ENCODE data around the gene ARHGAP18. TPM values are rescaled to one million over a fixed set of nuclear protein-coding genes. Genes with fewer than 3 reads are reported as not detected.

The ARHGAP18 gene
- total RNA-seq, 1 donor, result 47.1 TPM

DNA sequence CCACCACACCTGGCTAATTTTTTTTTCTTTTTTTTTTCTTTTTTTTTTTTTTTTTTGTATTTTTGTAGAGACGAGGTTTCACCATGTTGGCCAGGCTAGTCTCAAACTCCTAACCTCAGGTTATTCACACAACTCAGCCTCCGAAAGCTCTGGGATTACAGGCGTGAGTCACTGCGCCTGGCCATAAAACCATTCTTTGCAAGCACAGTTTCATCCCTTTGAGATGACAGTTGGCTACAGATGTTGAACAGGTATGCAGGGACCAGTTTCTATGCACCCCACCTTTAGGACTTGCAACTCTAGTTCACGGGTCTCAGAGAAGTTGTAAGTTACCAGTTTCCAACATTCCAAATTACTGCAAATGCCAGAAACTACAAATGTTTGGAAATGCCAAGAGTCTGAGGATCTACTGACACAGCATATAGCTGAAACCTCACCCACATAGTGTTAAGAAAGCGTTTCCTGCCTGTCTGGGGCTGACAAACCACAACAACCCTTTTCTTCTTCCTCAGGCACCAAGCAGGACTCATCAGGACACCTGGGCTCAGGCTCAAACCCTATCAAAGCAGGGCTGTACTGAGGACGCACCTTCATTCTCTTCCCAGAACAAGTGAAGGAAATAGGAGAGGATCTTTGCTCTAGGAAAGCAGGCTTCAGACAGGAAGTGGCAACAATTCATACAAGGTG lies 22.9 kb downstream of the ARHGAP18 start:
- no peak overlapping the region for H3K4me3 ChIP-seq (ENCODE audit: low read depth, low read length)
- DNase-seq (ENCODE audit: low read depth), result peak; percentile 73
- TF ChIP-seq, protein P1, sequence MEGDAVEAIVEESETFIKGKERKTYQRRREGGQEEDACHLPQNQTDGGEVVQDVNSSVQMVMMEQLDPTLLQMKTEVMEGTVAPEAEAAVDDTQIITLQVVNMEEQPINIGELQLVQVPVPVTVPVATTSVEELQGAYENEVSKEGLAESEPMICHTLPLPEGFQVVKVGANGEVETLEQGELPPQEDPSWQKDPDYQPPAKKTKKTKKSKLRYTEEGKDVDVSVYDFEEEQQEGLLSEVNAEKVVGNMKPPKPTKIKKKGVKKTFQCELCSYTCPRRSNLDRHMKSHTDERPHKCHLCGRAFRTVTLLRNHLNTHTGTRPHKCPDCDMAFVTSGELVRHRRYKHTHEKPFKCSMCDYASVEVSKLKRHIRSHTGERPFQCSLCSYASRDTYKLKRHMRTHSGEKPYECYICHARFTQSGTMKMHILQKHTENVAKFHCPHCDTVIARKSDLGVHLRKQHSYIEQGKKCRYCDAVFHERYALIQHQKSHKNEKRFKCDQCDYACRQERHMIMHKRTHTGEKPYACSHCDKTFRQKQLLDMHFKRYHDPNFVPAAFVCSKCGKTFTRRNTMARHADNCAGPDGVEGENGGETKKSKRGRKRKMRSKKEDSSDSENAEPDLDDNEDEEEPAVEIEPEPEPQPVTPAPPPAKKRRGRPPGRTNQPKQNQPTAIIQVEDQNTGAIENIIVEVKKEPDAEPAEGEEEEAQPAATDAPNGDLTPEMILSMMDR (IDR thresholded peaks at IDR 0.05; ENCODE audit: insufficient read depth, low read depth, low read length), result no peak

DNA sequence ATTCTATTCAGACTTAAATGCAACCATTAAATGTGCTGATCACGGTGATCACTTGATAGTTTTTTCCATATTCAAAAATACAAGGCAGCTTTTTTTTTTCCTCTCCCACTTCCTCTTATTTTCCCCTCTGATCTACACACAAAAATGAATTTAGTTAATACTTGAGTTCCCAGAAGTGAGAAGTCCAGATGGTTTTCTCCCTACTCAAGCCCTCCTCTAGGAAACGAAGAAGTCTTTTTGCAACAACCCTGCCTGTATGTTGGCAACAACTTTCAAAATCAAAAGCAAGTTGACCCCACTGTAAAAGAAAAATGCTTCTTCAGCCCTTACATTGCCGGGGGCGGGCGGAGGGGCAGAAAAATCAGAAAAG lies 24.3 kb downstream of the ARHGAP18 start:
- H3K4me3 ChIP-seq (ENCODE audit: low read depth, low read length), result no peak overlapping the region
- TF ChIP-seq, protein P1 (IDR thresholded peaks at IDR 0.05; ENCODE audit: insufficient read depth, low read depth, low read length), result no peak
- no peak for DNase-seq (ENCODE audit: low read depth)

DNA sequence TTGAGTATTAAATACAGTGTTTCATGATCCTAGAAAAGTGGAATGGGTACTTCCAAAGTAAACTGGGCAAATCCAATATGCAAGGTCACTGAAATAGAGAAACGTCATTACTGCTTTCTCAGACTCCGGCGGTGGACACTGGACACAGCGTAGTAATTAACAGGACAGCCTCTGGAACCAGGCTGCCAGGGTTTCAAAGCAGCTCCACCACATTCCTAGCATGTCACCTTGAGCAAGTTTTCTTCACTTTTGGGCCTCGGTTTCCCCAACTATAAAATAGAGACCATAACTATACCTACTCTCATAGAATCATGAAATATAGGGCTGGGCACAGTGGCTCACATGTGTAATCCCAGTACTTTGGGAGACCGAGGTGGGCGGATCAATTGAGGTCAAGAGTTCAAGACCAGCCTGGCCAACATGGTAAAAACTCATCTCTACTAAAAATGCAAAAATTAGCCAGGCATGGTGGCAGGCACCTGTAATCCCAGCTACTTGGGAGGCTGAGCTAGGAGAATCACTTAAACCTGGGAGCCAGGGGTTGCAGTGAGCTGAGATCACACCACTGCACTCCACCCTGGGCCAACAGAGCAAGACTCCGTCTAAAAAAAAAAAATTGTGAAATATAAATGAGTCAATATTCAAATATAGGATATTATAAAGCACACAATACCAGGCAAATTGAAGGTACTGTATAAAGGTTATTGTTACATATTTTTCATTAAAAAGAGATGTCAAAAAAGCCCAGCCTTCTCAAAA lies 24.9 kb downstream of the ARHGAP18 start:
- H3K4me3 ChIP-seq (ENCODE audit: low read depth, low read length), result no peak overlapping the region
- no peak for DNase-seq (ENCODE audit: low read depth)
- TF ChIP-seq, protein P1 (IDR thresholded peaks at IDR 0.05; ENCODE audit: insufficient read depth, low read depth, low read length), result no peak

DNA sequence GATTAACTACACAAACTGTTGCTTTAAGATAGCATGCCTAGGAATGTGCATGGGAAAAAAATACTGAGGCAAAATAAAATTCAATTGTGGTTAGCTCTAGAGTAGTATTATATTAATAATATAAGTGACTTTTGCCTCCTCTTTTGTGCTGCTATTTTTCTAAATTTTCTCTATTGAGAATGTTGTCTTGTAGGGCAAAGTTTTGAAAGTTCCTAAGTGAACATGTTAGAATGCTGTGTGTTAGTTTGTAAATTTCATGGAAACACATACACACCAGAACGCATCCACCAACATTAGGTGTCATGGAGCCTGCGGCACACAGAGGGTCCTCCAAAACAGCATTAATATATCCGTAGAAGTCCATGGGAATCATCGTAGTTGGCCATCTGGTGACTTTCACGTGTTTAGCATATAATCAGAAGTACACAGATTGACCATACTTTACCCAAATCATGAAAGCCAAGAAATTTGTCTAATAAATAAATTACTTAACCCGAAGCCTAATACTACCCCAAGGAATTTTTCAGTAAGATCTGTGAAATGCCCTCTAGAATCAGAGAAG lies 25.6 kb downstream of the ARHGAP18 start:
- DNase-seq (ENCODE audit: low read depth), result no peak
- TF ChIP-seq, protein P1 (IDR thresholded peaks at IDR 0.05; ENCODE audit: insufficient read depth, low read depth, low read length), result no peak
- H3K4me3 ChIP-seq (ENCODE audit: low read depth, low read length), result no peak overlapping the region

DNA sequence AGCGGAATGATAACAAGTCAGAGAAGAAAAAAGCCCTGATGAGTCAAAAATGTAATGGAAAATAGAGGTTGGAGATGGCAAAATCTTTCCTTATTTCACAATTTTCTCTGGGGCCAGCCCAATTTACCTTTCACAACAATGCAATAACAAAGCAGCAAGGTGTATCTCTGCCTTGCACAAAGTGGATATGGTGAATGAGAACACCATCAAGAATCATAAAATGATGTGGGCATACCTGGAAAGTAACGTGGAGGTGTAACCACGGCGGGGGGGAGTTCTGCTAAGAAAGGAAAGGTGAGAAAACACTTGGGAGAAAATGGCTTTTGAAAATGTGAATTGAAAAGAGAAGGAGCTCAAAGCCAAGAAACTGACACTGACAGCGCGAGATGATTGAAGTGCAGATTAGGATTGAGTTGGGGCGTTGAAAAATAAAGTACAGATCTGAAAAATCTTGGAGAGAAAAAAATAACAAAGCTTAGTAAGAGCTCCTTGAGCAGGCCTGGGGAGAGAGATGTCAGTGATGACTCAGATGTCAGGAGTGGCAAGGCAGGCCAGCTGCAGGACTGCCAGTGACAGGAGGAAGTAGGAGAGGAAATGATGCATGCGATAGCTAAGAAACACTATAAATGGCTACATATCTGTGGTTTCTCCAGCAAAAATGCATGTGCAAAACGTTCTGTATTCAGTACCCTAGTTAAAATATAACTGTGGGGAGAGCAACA lies 26.2 kb downstream of the ARHGAP18 start:
- DNase-seq (ENCODE audit: low read depth), result peak; percentile 99
- TF ChIP-seq, protein P1 (IDR thresholded peaks at IDR 0.05; ENCODE audit: insufficient read depth, low read depth, low read length), result no peak
- no peak overlapping the region for H3K4me3 ChIP-seq (ENCODE audit: low read depth, low read length)

DNA sequence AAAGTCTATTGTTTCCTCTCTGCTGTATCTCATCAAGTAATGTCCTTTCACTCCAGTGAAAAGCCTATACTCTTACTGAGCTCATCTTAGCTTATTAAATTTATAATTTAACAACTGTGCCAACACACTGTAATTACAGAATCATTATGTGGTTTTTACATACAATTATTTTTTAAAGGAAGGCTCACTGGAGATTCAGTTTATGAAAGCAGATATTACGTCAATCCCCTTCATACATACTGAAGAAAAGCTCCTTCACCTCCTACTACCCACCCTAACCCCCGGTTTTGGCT lies 28.1 kb downstream of the ARHGAP18 start:
- TF ChIP-seq, protein P1 (IDR thresholded peaks at IDR 0.05; ENCODE audit: insufficient read depth, low read depth, low read length), result no peak
- DNase-seq (ENCODE audit: low read depth), result no peak
- H3K4me3 ChIP-seq (ENCODE audit: low read depth, low read length), result no peak overlapping the region

Data from fibroblast of villous mesenchyme (primary cell).